Natural killer cell (primary cell): ENCODE measurements around the gene NGFR. TPM values are rescaled to one million over a fixed set of nuclear protein-coding genes. Genes with fewer than 3 reads are reported as not detected.
"Not testable (repeated sequence)": the region's sequence is repeated elsewhere in the genome, so short reads cannot be mapped to it uniquely, and the experiment has no call there.

Source experiments
- ATAC-seq, 3 donors: fragments of 150-1000 bp in 2 of 3; fragments of 200-7000 bp in 1 of 3; cut with Tn5 transposase; 1 replicate in 1 of 3; 2 replicates in 2 of 3; pipeline ENCODE4 v1.10.0; 2021; ENCODE audit warnings: mild to moderate bottlenecking in 2 of 3, moderate library complexity in 2 of 3
- DNase-seq, 2 donors: peaks; one replicate each; pipeline versions ENCODE4 v3.0.0 to v3.0.0-alpha.2; 2013 to 2021; ENCODE audit warnings: mixed read lengths in 1 of 2
- H3K27ac ChIP-seq: one replicate; pipeline ENCODE4 v1.5.1; 2013; ENCODE audit warnings: mild to moderate bottlenecking, low read length
- H3K27me3 ChIP-seq: one replicate; pipeline ENCODE4 v1.6.1; 2013; ENCODE audit warnings: low read length; ENCODE audit not compliant: control insufficient read depth, insufficient read depth
- H3K36me3 ChIP-seq: one replicate; pipeline ENCODE4 v1.6.1; 2013; ENCODE audit warnings: low read length; ENCODE audit not compliant: control insufficient read depth, insufficient read depth
- H3K4me1 ChIP-seq: one replicate; pipeline ENCODE4 v1.6.1; 2013; ENCODE audit warnings: low read length; ENCODE audit not compliant: control insufficient read depth, insufficient read depth
- H3K4me3 ChIP-seq: one replicate; pipeline ENCODE4 v1.5.1; 2013; ENCODE audit warnings: low read length
- H3K9me3 ChIP-seq: one replicate; pipeline ENCODE4 v1.6.1; 2013; ENCODE audit warnings: low read length; ENCODE audit not compliant: control insufficient read depth, insufficient read depth
- H3K27ac Mint-ChIP-seq, 2 donors: one replicate each; pipeline ENCODE4 v1.8.0; 2022; ENCODE audit warnings: mild to moderate bottlenecking in 2 of 2, mixed read lengths in 2 of 2, moderate library complexity in 1 of 2
- H3K27me3 Mint-ChIP-seq, 2 donors: one replicate each; pipeline ENCODE4 v1.8.0; 2022; ENCODE audit warnings: low read depth in 2 of 2, mixed read lengths in 2 of 2
- H3K36me3 Mint-ChIP-seq: one replicate; pipeline ENCODE4 v1.8.0; 2022; ENCODE audit warnings: mixed read lengths
- H3K4me1 Mint-ChIP-seq, 2 donors: one replicate each; pipeline ENCODE4 v1.8.0; 2022; ENCODE audit warnings: mixed read lengths in 2 of 2
- H3K4me3 Mint-ChIP-seq: one replicate; pipeline ENCODE4 v1.8.0; 2022; ENCODE audit warnings: mild to moderate bottlenecking, moderate library complexity, mixed read lengths
- H3K9me3 Mint-ChIP-seq, 2 donors: one replicate each; pipeline ENCODE4 v1.8.0; 2022; ENCODE audit warnings: mixed read lengths in 2 of 2
- WGBS: methylation state at CpG from one replicate; pipeline ENCODE4 v1.1.7; 2013; ENCODE audit warnings: missing lambda C conversion rate; ENCODE audit not compliant: insufficient coverage; 5-methylcytosine and 5-hydroxymethylcytosine counted together
- intact Hi-C: fragments of 100-400 bp; cut with micrococcal nuclease; formaldehyde crosslinking; loops from one replicate; pipeline ENCODE4 v1.14.2; 2022
- total RNA-seq, 4 donors: library from RNA; stranded (reverse); fragments of 120-200 nt in 1 of 4; gene quantifications; one replicate each; pipeline versions ENCODE4 v1.2.3 to v1.2.4, GENCODE V29; 2013 to 2022
- TF ChIP-seq, protein P1 (sequence below): fragments of 200-600 bp; IDR thresholded peaks from one replicate; pipeline ENCODE4 v1.8.0; 2022; ENCODE audit warnings: antibody characterized with exemption

NGFR gene
- total RNA-seq, 3 donors from 2014 or later (not counting 1 experiment from before 2014, with no cell fraction given): 0.91 to 1.8 (median 1.2) TPM

DNA sequence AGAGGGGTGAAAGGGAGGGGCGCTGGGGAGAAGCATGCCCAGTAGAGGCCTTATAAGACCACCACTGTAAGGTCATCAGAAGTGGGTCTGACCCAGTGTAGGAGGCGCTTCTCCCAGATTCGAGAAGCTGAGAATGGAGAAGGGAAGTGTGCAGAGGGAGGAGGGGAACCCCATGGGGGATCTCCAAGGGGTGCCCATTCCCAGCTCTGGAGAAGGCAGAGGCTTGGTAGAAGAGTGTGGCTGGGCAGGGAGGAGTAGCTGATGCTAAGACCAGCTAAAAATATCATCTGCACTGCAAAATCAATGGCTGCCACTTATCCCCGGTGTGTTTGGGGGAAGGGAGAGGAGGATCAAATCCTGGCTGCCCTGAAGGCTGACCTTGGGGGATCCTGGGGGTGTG lies 7.2 kb downstream of the NGFR start:
- Mint-ChIP-seq H3K27me3 (peaks cover 54 to 57% of the 10 kb centered on the region in 2 donors), H3K9me3 (no peaks in the 10 kb centered on the region), H3K27ac (no peak overlapping the region), H3K4me3 (no peak overlapping the region), H3K36me3 (peaks cover 6% of the 10 kb centered on the region), H3K4me1 (peaks cover 6 to 11% of the 10 kb centered on the region in 2 donors)
- H3K27me3 ChIP-seq: peaks cover 38% of the 10 kb centered on the region
- H3K4me1 ChIP-seq: peaks cover 11% of the 10 kb centered on the region
- no peak for ATAC-seq
- TF ChIP-seq, protein P1, sequence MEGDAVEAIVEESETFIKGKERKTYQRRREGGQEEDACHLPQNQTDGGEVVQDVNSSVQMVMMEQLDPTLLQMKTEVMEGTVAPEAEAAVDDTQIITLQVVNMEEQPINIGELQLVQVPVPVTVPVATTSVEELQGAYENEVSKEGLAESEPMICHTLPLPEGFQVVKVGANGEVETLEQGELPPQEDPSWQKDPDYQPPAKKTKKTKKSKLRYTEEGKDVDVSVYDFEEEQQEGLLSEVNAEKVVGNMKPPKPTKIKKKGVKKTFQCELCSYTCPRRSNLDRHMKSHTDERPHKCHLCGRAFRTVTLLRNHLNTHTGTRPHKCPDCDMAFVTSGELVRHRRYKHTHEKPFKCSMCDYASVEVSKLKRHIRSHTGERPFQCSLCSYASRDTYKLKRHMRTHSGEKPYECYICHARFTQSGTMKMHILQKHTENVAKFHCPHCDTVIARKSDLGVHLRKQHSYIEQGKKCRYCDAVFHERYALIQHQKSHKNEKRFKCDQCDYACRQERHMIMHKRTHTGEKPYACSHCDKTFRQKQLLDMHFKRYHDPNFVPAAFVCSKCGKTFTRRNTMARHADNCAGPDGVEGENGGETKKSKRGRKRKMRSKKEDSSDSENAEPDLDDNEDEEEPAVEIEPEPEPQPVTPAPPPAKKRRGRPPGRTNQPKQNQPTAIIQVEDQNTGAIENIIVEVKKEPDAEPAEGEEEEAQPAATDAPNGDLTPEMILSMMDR: no peak
- no peaks in the 10 kb centered on the region for H3K36me3 ChIP-seq
- intact Hi-C loops: no loop called here
- H3K9me3 ChIP-seq: no peaks in the 10 kb centered on the region
- H3K27ac ChIP-seq: no peak overlapping the region
- H3K4me3 ChIP-seq: no peak overlapping the region
- no peak for DNase-seq
- 59% methylated on average over 4 of the region's 4 CpGs for WGBS

DNA sequence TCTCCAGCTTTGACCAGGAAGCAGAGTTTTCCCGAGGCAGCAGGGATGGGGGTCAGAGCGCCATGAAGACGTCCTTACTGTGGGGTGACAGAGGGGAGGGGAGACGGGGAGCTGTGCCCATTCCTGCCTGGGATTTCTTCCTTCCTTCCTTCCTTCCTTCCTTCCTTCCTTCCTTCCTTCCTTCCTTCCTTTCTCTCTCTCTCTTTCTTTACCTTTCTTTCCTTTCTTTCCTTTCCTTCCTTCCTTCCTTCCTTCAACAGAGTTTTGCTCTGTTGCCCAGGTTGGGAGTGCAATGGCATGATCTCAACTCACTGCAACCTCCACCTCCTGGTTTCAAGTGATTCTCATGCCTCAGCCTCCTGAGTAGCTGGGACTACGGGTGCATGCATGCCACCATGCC lies 7.6 kb downstream of the NGFR start:
- ATAC-seq, H3K27ac Mint-ChIP-seq, H3K36me3 ChIP-seq, DNase-seq, H3K9me3 Mint-ChIP-seq, H3K4me1 ChIP-seq, H3K4me1 Mint-ChIP-seq, H3K27ac ChIP-seq, H3K9me3 ChIP-seq, H3K36me3 Mint-ChIP-seq, H3K4me3 Mint-ChIP-seq, H3K4me3 ChIP-seq, intact Hi-C loops: not testable (repeated sequence)
- 80% methylated on average over 2 of the region's 5 CpGs for WGBS
- peaks cover 34% of the 10 kb centered on the region for H3K27me3 ChIP-seq
- peaks cover 50 to 52% of the 10 kb centered on the region in 2 donors for H3K27me3 Mint-ChIP-seq

DNA sequence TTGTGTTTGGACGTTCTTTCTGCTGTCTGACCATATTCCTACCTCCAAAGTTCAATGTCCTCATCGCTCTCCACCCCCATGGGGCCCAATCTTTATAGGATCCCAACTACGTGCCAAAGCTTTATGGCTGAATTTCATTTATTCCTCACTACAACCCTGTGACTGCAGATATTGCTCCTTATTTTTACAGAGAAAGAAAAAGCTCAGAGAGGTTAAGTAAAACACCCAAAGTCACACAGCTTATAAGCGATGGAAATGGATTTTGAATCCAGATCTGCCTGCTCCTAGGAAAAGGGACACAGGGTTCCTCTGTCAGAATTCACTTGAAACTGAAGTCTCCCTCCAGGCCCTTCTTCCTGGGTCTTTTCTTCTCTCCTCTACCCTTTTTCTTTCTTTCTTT lies 9.3 kb downstream of the NGFR start:
- intact Hi-C loops: no loop called here
- DNase-seq (no peak), ATAC-seq (no peak)
- no peaks in the 10 kb centered on the region for H3K9me3 ChIP-seq
- no peaks in the 10 kb centered on the region for H3K4me1 ChIP-seq
- H3K4me3 ChIP-seq: no peak overlapping the region
- TF ChIP-seq, protein P1: no peak
- WGBS: 71% methylated on average over 4 of the region's 4 CpGs
- H3K27me3 ChIP-seq: peaks cover 18% of the 10 kb centered on the region
- no peaks in the 10 kb centered on the region for H3K36me3 ChIP-seq
- no peaks in the 10 kb centered on the region for H3K4me1 Mint-ChIP-seq
- no peak overlapping the region for H3K27ac Mint-ChIP-seq
- H3K9me3 Mint-ChIP-seq: no peaks in the 10 kb centered on the region
- no peaks in the 10 kb centered on the region for H3K36me3 Mint-ChIP-seq
- no peak overlapping the region for H3K4me3 Mint-ChIP-seq
- no peak overlapping the region for H3K27ac ChIP-seq
- H3K27me3 Mint-ChIP-seq: peaks cover 36 to 42% of the 10 kb centered on the region in 2 donors

DNA sequence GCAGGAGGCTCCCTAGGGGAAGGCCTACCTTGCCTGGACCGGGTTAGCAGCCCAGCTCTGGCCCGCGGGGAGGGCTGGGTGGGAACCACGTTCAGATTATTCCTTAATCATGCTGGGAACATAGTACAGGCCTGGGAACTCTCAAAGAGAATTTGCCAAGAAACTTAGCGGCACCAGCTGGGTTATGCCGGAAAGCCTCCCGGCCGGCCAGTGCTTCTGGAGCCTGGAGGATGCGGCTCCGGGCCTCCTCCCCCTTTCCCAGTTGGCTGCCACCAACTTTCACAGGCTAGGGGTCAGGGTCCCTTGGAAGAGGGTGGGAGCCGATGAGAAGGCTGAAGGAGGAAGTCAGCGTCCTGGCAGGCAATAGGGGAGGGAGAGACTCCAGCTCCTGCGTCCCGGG lies 10.8 kb downstream of the NGFR start:
- Mint-ChIP-seq H3K4me1 (no peaks in the 10 kb centered on the region), H3K27ac (no peak overlapping the region), H3K4me3 (no peak overlapping the region), H3K27me3 (peaks cover 24 to 29% of the 10 kb centered on the region in 2 donors), H3K9me3 (no peaks in the 10 kb centered on the region), H3K36me3 (no peaks in the 10 kb centered on the region)
- 87% methylated on average over 13 of the region's 14 CpGs for WGBS
- intact Hi-C loops: no loop called here
- TF ChIP-seq, protein P1: no peak
- H3K9me3 ChIP-seq: no peaks in the 10 kb centered on the region
- no peaks in the 10 kb centered on the region for H3K4me1 ChIP-seq
- H3K27me3 ChIP-seq: peaks cover 8% of the 10 kb centered on the region
- H3K27ac ChIP-seq: no peak overlapping the region
- no peak overlapping the region for H3K4me3 ChIP-seq
- no peaks in the 10 kb centered on the region for H3K36me3 ChIP-seq
- ATAC-seq: no peak
- no peak for DNase-seq
